ENCODE data around the gene SCFD2.

DNA sequence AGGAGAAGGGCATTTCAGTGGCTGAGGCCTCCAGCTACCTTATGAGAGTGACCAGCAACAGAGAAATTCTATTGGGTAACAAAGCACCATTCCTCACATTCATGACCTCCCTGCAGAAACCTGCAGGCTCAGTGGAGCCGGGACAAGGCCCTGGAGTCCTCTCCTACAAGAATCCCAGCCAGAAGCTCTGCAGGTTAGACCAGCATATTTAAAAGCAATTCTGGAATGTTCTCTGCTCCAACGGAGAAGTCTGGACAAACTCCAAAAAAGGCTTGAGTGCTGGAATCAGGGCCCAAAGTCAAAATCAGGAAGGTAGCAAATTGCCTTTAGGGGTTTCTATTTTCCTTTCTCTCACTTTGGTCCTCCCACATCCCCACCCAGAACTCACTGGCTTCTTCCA is 202.9 kb downstream of the SCFD2 start:
- TF ChIP-seq, protein P1, sequence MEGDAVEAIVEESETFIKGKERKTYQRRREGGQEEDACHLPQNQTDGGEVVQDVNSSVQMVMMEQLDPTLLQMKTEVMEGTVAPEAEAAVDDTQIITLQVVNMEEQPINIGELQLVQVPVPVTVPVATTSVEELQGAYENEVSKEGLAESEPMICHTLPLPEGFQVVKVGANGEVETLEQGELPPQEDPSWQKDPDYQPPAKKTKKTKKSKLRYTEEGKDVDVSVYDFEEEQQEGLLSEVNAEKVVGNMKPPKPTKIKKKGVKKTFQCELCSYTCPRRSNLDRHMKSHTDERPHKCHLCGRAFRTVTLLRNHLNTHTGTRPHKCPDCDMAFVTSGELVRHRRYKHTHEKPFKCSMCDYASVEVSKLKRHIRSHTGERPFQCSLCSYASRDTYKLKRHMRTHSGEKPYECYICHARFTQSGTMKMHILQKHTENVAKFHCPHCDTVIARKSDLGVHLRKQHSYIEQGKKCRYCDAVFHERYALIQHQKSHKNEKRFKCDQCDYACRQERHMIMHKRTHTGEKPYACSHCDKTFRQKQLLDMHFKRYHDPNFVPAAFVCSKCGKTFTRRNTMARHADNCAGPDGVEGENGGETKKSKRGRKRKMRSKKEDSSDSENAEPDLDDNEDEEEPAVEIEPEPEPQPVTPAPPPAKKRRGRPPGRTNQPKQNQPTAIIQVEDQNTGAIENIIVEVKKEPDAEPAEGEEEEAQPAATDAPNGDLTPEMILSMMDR (IDR thresholded peaks at IDR 0.05; ENCODE audit: low read length) = no peak
- no peak for TF ChIP-seq EZH2 (IDR thresholded peaks at IDR 0.05; ENCODE audit: borderline replicate concordance, low read length)
